Keratinocyte (primary cell): ENCODE results near the gene ECE1. TPM values are rescaled to one million over a fixed set of nuclear protein-coding genes. Genes with fewer than 3 reads are reported as not detected.

Experiments
- DNase-seq: peaks from one replicate; pipeline ENCODE4 v3.0.0-alpha.2; 2011; ENCODE audit warnings: low read depth, missing footprints, low spot score
- FAIRE-seq: peaks from 2 replicates; lab custom pipeline; 2011; peaks lifted over from hg19 to GRCh38; lab: Jason Lieb, UNC
- H2AFZ ChIP-seq: 2 replicates; pipeline ENCODE4 v1.6.0; 2012; ENCODE audit warnings: low read length, control low read depth, inconsistent platforms; ENCODE audit not compliant: control insufficient read depth
- H3K27ac ChIP-seq: 2 replicates; pipeline ENCODE4 v1.5.1; 2011; ENCODE audit warnings: low read length; ENCODE audit not compliant: control insufficient read depth, insufficient read depth
- H3K27me3 ChIP-seq: 3 replicates; pipeline ENCODE4 v1.6.0; 2011; ENCODE audit warnings: low read length; ENCODE audit not compliant: control insufficient read depth, insufficient read depth; ENCODE audit errors: extremely low read depth
- H3K36me3 ChIP-seq, 2 experiments: 2 replicates in 1 of 2; 3 replicates in 1 of 2; pipeline ENCODE4 v1.5.1; 2011; ENCODE audit warnings: low read length in 2 of 2, mild to moderate bottlenecking in 1 of 2; ENCODE audit not compliant: control insufficient read depth in 2 of 2, insufficient read depth in 2 of 2; ENCODE audit errors: extremely low read depth in 1 of 2
- H3K4me1 ChIP-seq: 3 replicates; pipeline ENCODE4 v1.5.1; 2011; ENCODE audit warnings: low read length; ENCODE audit not compliant: control insufficient read depth, insufficient read depth; ENCODE audit errors: extremely low read depth
- H3K4me2 ChIP-seq: 3 replicates; pipeline ENCODE4 v1.6.0; 2011; ENCODE audit warnings: low read depth, low read length; ENCODE audit not compliant: control insufficient read depth, insufficient read depth; ENCODE audit errors: extremely low read depth
- H3K4me3 ChIP-seq, 3 experiments: fragments of 200-600 bp in 1 of 3; sonication (generic) in 1 of 3; 2 replicates in 2 of 3; 3 replicates in 1 of 3; pipeline ENCODE4 v1.5.1; 2011 to 2016; ENCODE audit warnings: low read length in 3 of 3, mild to moderate bottlenecking in 3 of 3, control low read depth in 2 of 3, inconsistent platforms in 1 of 3, low read depth in 1 of 3, mixed read lengths in 1 of 3, mixed run types in 1 of 3, moderate library complexity in 1 of 3; ENCODE audit not compliant: control insufficient read depth in 2 of 3, insufficient read depth in 2 of 3; ENCODE audit errors: extremely low read depth in 1 of 3
- H3K79me2 ChIP-seq: 2 replicates; pipeline ENCODE4 v1.6.0; 2012; ENCODE audit warnings: low read length; ENCODE audit not compliant: control insufficient read depth, insufficient read depth
- H3K9ac ChIP-seq: 3 replicates; pipeline ENCODE4 v1.6.0; 2011; ENCODE audit warnings: low read length; ENCODE audit not compliant: control insufficient read depth, insufficient read depth; ENCODE audit errors: extremely low read depth
- H3K9me1 ChIP-seq: 3 replicates; pipeline ENCODE4 v1.6.0; 2011; ENCODE audit warnings: low read length; ENCODE audit not compliant: control insufficient read depth, insufficient read depth; ENCODE audit errors: extremely low read depth
- H3K9me3 ChIP-seq: 2 replicates; pipeline ENCODE4 v1.5.1; 2012; ENCODE audit warnings: low read depth, low read length; ENCODE audit not compliant: control insufficient read depth
- H4K20me1 ChIP-seq: 3 replicates; pipeline ENCODE4 v1.6.0; 2011; ENCODE audit warnings: low read length; ENCODE audit not compliant: control insufficient read depth, insufficient read depth; ENCODE audit errors: extremely low read depth
- EZH2 ChIP-seq: IDR thresholded peaks from one replicate; pipeline ENCODE4 v1.6.1; 2012; ENCODE audit warnings: inconsistent platforms, mild to moderate bottlenecking, low read length, moderate library complexity
- dilution Hi-C: fragments of 300-500 bp; cut with MboI; formaldehyde crosslinking; loops from one replicate; pipeline ENCODE4 v1.7.0; 2020; ENCODE audit warnings: low sequenced_read_pairs; ENCODE audit not compliant: extremely low pct_ligation_motif_present
- polyA plus RNA-seq, 5 experiments: library from polyadenylated mRNA; depleted of rRNA in 3 of 5; stranded (reverse) in 3 of 5; stranded (forward) in 1 of 5; unstranded in 1 of 5; fragments of >200 nt; gene quantifications; 1 replicate in 1 of 5; 2 replicates in 3 of 5; 3 replicates in 1 of 5; pipeline versions ENCODE4 v1.2.1 to v1.2.3, GENCODE V29; 2011 to 2012; ENCODE audit warnings: missing spikeins in 2 of 5, low read depth in 1 of 5, low replicate concordance in 1 of 5
- TF ChIP-seq, protein P1 (sequence below), 3 experiments: IDR thresholded peaks in 1 of 3; conservative IDR thresholded peaks in 1 of 3; optimal IDR thresholded peaks in 1 of 3; 2 replicates in 2 of 3; 3 replicates in 1 of 3; pipeline versions ENCODE3 to v1.5.1; 2011; ENCODE audit warnings: low read length in 3 of 3, mild to moderate bottlenecking in 3 of 3, moderate library complexity in 2 of 3, control low read depth in 1 of 3, inconsistent platforms in 1 of 3; ENCODE audit not compliant: insufficient read depth in 2 of 3; ENCODE audit errors: extremely low read depth in 1 of 3

Gene ECE1
- polyA plus RNA-seq, 1 donor (not counting 4 experiments of a cell fraction or from before 2014, with no cell fraction given) = 59.1 TPM

DNA sequence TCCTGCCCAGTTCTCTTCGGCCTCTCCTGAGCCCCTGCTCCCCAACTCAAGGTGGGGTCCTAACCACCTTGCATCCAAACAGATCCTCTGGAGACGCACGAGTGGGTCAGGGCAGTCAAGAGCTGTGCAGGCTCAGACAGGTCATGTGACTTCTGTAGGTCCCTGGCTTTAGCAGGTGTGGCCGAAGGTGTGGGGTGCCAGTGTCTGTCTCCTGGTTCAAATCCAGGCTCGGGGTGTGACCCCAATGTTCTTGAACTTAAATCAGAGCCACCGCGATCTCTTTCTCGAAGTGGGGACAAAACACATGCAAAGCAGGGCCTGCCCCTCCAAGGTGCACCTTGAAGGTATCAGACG lies 27.4 kb upstream of the ECE1 start:
- TF ChIP-seq, protein P1, sequence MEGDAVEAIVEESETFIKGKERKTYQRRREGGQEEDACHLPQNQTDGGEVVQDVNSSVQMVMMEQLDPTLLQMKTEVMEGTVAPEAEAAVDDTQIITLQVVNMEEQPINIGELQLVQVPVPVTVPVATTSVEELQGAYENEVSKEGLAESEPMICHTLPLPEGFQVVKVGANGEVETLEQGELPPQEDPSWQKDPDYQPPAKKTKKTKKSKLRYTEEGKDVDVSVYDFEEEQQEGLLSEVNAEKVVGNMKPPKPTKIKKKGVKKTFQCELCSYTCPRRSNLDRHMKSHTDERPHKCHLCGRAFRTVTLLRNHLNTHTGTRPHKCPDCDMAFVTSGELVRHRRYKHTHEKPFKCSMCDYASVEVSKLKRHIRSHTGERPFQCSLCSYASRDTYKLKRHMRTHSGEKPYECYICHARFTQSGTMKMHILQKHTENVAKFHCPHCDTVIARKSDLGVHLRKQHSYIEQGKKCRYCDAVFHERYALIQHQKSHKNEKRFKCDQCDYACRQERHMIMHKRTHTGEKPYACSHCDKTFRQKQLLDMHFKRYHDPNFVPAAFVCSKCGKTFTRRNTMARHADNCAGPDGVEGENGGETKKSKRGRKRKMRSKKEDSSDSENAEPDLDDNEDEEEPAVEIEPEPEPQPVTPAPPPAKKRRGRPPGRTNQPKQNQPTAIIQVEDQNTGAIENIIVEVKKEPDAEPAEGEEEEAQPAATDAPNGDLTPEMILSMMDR (optimal IDR thresholded peaks at IDR 0.05 in 1 of 3, IDR thresholded peaks at IDR 0.05 in 1 of 3, conservative IDR thresholded peaks at IDR 0.05 in 1 of 3; ENCODE audit: extremely low read depth in 1 of 3, insufficient read depth in 2 of 3, low read length in 3 of 3) = no peak
- no peak for TF ChIP-seq EZH2
- Histone ChIP-seq H3K4me3 (no peak overlapping the region), H3K9ac (no peak overlapping the region), H2AFZ (no peak overlapping the region), H3K9me3 (no peaks in the 10 kb centered on the region), H3K27me3 (no peaks in the 10 kb centered on the region), H3K79me2 (no peaks in the 10 kb centered on the region), H3K9me1 (no peaks in the 10 kb centered on the region), H3K4me1 (peaks cover 4% of the 10 kb centered on the region), H3K4me2 (no peak overlapping the region), H3K36me3 (no peaks in the 10 kb centered on the region), H4K20me1 (no peaks in the 10 kb centered on the region), H3K27ac (no peak overlapping the region)
- DNase-seq = no peak
- no peak for FAIRE-seq
- dilution Hi-C loops = no loop called here

DNA sequence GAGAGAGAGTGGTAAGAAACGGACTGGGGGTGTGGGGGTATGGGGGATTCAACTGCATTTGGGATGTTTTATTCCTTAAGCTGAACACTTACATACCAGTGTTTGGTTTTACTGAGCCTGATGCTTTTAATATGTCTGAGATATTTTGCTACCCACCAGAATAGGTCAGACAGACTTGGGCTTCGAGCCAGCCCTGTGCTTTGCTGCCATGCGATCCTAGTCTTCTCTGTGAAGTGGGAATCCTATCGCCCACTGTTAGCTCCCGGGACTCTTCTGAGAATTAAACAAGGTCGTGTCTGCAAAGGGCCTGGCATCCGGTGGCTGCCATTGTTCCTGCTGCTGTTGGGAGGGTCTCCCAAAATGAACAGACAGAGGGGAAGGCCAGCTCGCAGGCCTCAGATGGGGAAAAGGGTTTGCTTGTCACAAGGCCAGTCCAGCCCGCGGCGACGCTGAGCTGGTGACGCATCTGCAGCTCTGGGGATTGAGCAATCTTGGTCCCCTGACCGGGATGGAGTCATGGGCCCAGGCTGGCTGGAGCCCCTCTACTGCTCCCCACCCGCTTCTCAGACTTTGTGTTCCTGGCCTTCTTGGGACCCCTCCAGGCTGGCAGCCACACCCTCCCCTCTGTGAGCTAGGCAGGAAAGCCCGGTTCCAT lies 26.9 kb upstream of the ECE1 start:
- H3K9me3 ChIP-seq = no peaks in the 10 kb centered on the region
- no peak overlapping the region for H3K9ac ChIP-seq
- TF ChIP-seq EZH2 = no peak
- TF ChIP-seq, protein P1 (optimal IDR thresholded peaks at IDR 0.05 in 1 of 3, IDR thresholded peaks at IDR 0.05 in 1 of 3, conservative IDR thresholded peaks at IDR 0.05 in 1 of 3; ENCODE audit: extremely low read depth in 1 of 3, insufficient read depth in 2 of 3, low read length in 3 of 3) = no peak
- H2AFZ ChIP-seq = no peak overlapping the region
- H3K4me1 ChIP-seq = peaks cover 4% of the 10 kb centered on the region
- H3K27me3 ChIP-seq = no peaks in the 10 kb centered on the region
- no peak overlapping the region for H3K4me3 ChIP-seq
- no peaks in the 10 kb centered on the region for H3K9me1 ChIP-seq
- H3K36me3 ChIP-seq = no peaks in the 10 kb centered on the region
- no peak overlapping the region for H3K4me2 ChIP-seq
- dilution Hi-C loops = no loop called here
- no peak overlapping the region for H3K27ac ChIP-seq
- no peaks in the 10 kb centered on the region for H4K20me1 ChIP-seq
- FAIRE-seq (no peak), DNase-seq (no peak)
- no peaks in the 10 kb centered on the region for H3K79me2 ChIP-seq
